Esophagus squamous epithelium (tissue), 4 donors: ENCODE data around the gene NXPE4.

Experiments
- CTCF ChIP-seq, 6 experiments: fragments of 450-650 bp in 4 of 6; fragments of 200-600 bp in 2 of 6; sonication (generic) in 2 of 6; IDR thresholded peaks; one replicate each; pipeline ENCODE4 v1.5.1; 2016 to 2019; ENCODE audit warnings: antibody characterized with exemption in 6 of 6, mild to moderate bottlenecking in 4 of 6, moderate library complexity in 4 of 6
- POLR2A ChIP-seq, 4 donors: fragments of 450-650 bp; IDR thresholded peaks; one replicate each; pipeline ENCODE4 v1.6.1; 2017; ENCODE audit warnings: antibody characterized with exemption in 4 of 4, mild to moderate bottlenecking in 4 of 4, moderate library complexity in 3 of 4

- TF ChIP-seq CTCF (IDR thresholded peaks at IDR 0.05) (no peak), POLR2A (IDR thresholded peaks at IDR 0.05) (no peak)
Measured at GRCh38 chr11:114614127-114614720, 18.6 kb upstream of the NXPE4 start.
